ENCODE data around the gene FAM221B. TPM values are rescaled to one million over a fixed set of nuclear protein-coding genes. Genes with fewer than 3 reads are reported as not detected.
A peak's percentile ranks its signal among the peaks of the same experiment; 100 is the strongest.

Gene FAM221B
- total and polyA plus RNA-seq, 7 experiments from 2014 or later = 0.32 TPM; not detected in 6

DNA sequence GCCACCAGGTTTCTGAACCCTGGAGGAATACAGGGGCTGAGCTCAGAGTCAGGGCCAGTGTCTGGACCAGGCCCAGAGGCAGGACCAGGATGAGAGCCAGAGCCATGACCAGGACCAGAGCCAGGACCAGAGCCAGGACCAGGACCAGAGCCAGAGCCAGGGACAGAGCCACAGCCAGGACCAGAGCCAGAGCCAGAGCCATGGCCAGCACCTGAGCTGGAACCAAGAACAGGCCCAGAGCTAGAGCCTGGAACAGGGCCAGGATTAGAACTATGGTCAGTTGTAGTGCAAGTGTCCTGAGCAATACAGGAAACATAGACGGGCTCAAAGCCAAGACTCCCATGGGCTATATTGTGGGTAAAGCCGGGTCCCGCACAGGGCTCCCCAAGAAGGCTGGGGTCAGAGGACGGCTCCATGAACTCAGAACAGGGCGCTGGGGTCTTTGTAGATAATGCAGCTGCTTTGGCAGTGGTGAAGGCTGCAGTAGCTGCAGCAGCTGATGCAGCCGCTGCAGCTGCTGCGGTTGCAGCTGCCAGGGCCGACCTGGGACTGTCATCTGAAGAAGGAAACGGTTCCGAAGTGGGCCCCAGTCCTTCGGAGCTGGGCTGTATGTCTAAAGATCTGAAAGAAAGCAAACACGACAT lies 17.0 kb downstream of the FAM221B start:
- no peak for ATAC-seq
- no peaks in the 10 kb centered on the region for H3K27me3 Mint-ChIP-seq
- H3K9me3 Mint-ChIP-seq = peaks cover 0 to 7% (median 0%) of the 10 kb centered on the region in 11 donors

DNA sequence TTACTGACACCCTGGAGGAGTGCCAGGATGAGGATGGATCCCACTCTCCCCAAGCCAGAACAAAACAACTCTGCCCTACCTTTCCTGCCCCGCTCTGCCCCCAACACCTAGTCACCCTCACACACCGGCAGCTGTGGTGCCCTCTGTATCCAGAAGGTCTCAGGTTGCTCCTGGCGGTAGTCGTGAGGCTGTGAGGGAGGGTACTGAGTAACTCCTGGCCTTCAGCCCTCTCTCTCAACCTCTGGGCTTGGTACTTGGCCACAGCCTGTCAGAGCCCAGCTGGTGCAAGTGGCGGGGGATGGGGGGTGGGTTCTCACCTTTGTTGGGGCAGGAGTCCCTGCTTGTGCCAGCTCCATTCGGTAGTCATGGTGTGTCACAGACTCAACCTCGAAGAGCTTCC lies 18.4 kb downstream of the FAM221B start:
- H3K27ac Mint-ChIP-seq = peak overlapping the region in 3 of 9 donors; percentile 55 to 97 (median 92)
- Histone ChIP-seq H3K36me3 (ENCODE audit: control insufficient read depth in 2 of 3, insufficient read depth in 3 of 3, low read length in 3 of 3) (peaks cover 0 to 34% (median 9%) of the 10 kb centered on the region in 3 experiments), H3K4me1 (ENCODE audit: control insufficient read depth in 2 of 2, insufficient read depth in 2 of 2, low read length in 2 of 2) (peaks cover 19 to 27% of the 10 kb centered on the region in 2 donors), H3K27ac (ENCODE audit: low read depth, low read length) (no peak overlapping the region), H3K9me3 (ENCODE audit: control insufficient read depth in 2 of 3, low read length in 3 of 3) (no peaks in the 10 kb centered on the region), H3K27me3 (ENCODE audit: control insufficient read depth in 2 of 2, insufficient read depth in 2 of 2, low read length in 2 of 2) (no peaks in the 10 kb centered on the region), H3K4me3 (ENCODE audit: low read length) (no peak overlapping the region)
- peak overlapping the region in 1 of 10 donors; percentile 84 for H3K4me3 Mint-ChIP-seq
- CTCF ChIA-PET = interaction anchor here (0.6 kb wide), 1 partner anchor 20 kb away, joined by 3 read pairs; no protein-coding TSS in a partner anchor
- H3K4me1 Mint-ChIP-seq = peaks cover 18 to 36% (median 30%) of the 10 kb centered on the region in 7 donors
- peaks cover 0 to 19% (median 4%) of the 10 kb centered on the region in 5 donors for H3K36me3 Mint-ChIP-seq
- peaks cover 0 to 2% (median 0%) of the 10 kb centered on the region in 11 donors for H3K9me3 Mint-ChIP-seq
- intact Hi-C loops (cut with micrococcal nuclease) = loop anchor here (5.0 to 10.0 kb wide), 6 partner anchors 595 to 1657 kb away; partner anchors contain the start of genes CCL27 (in 2 of the 2), DNAJB5 (in 1 of the 2), FANCG (in 1 of the 2) and MYORG (in 1 of the 2)
- ATAC-seq (no peak), DNase-seq (no peak)
- no peaks in the 10 kb centered on the region for H3K27me3 Mint-ChIP-seq
- POLR2A ChIA-PET = interaction anchor here (2.1 kb wide), 1 partner anchor 206 kb away, joined by 7 read pairs; the partner anchor contains the start of gene TESK1

More for the DNA sequence above, 17.0 kb downstream of the FAM221B start:
- Histone ChIP-seq H3K9me3 (ENCODE audit: control insufficient read depth in 2 of 3, low read length in 3 of 3) (no peaks in the 10 kb centered on the region), H3K4me1 (ENCODE audit: control insufficient read depth in 2 of 2, insufficient read depth in 2 of 2, low read length in 2 of 2) (peaks cover 19 to 27% of the 10 kb centered on the region in 2 donors), H3K27ac (ENCODE audit: low read depth, low read length) (peak overlapping the region; percentile 72), H3K27me3 (ENCODE audit: control insufficient read depth in 2 of 2, insufficient read depth in 2 of 2, low read length in 2 of 2) (no peaks in the 10 kb centered on the region), H3K4me3 (ENCODE audit: low read length) (peak overlapping the region; percentile 72), H3K36me3 (ENCODE audit: control insufficient read depth in 2 of 3, insufficient read depth in 3 of 3, low read length in 3 of 3) (peaks cover 0 to 21% (median 0%) of the 10 kb centered on the region in 3 experiments)
- ChIA-PET POLR2A (interaction anchor here (0.6 to 3.5 kb wide), 17 partner anchors 10 to 740 kb away, joined by 3 to 18 read pairs (median 4); partner anchors contain the start of genes CCDC107, CREB3, FAM221B and RMRP), CTCF (interaction anchor here (0.9 to 2.4 kb wide), 4 partner anchors 15 to 81 kb away, joined by 3 to 15 read pairs (median 4); partner anchors contain the start of genes CREB3 and TLN1)
- Mint-ChIP-seq H3K4me1 (peaks cover 23 to 43% (median 37%) of the 10 kb centered on the region in 7 donors), H3K4me3 (peak overlapping the region; percentile 81 to 94 (median 88)), H3K36me3 (peaks cover 0 to 11% (median 4%) of the 10 kb centered on the region in 5 donors), H3K27ac (peak overlapping the region; percentile 84 to 98 (median 95))
- DNase-seq = no peak
- intact Hi-C loops (cut with micrococcal nuclease) = loop anchor here (1.0 to 10.0 kb wide), 10 partner anchors 21 to 1656 kb away; partner anchors contain the start of genes CCL27 (in 2 of the 2), CLTA (in 1 of the 2), CREB3 (in 1 of the 2) and DNAJB5 (in 1 of the 2)

DNA sequence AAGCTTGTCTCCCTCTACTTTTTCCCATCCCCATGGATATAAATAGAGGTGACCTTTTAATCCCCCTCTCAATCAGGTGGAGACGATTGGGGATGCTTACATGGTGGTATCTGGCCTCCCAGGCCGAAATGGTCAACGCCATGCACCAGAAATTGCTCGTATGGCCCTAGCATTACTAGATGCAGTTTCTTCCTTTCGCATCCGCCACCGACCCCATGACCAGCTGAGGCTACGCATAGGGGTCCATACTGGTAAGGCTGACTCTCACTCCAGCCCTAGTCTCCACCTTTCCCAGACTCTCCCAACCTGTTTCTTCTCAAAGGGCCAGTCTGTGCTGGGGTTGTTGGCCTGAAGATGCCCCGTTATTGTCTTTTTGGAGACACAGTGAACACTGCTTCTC lies 20.1 kb downstream of the FAM221B start:
- H3K4me1 Mint-ChIP-seq = peaks cover 12 to 24% (median 19%) of the 10 kb centered on the region in 7 donors
- ChIA-PET POLR2A (no interaction called here), CTCF (interaction anchor here (2.4 kb wide), 1 partner anchor 18 kb away, joined by 8 read pairs; no protein-coding TSS in a partner anchor)
- no peak overlapping the region for H3K4me3 ChIP-seq (ENCODE audit: low read length)
- peaks cover 0 to 21% (median 4%) of the 10 kb centered on the region in 5 donors for H3K36me3 Mint-ChIP-seq
- H3K27me3 Mint-ChIP-seq = no peaks in the 10 kb centered on the region
- intact Hi-C loops (cut with micrococcal nuclease) = no loop called here
- H3K9me3 Mint-ChIP-seq = peaks cover 0 to 2% (median 0%) of the 10 kb centered on the region in 11 donors
- H3K27ac Mint-ChIP-seq = peak overlapping the region in 1 of 9 donors; percentile 10
- peaks cover 15 to 20% of the 10 kb centered on the region in 2 donors for H3K4me1 ChIP-seq (ENCODE audit: control insufficient read depth in 2 of 2, insufficient read depth in 2 of 2, low read length in 2 of 2)
- H3K4me3 Mint-ChIP-seq = no peak overlapping the region
- DNase-seq = no peak
- no peaks in the 10 kb centered on the region for H3K27me3 ChIP-seq (ENCODE audit: control insufficient read depth in 2 of 2, insufficient read depth in 2 of 2, low read length in 2 of 2)
- peaks cover 0 to 37% (median 9%) of the 10 kb centered on the region in 3 experiments for H3K36me3 ChIP-seq (ENCODE audit: control insufficient read depth in 2 of 3, insufficient read depth in 3 of 3, low read length in 3 of 3)
- no peak for ATAC-seq
- H3K9me3 ChIP-seq (ENCODE audit: control insufficient read depth in 2 of 3, low read length in 3 of 3) = no peaks in the 10 kb centered on the region
- no peak overlapping the region for H3K27ac ChIP-seq (ENCODE audit: low read depth, low read length)

DNA sequence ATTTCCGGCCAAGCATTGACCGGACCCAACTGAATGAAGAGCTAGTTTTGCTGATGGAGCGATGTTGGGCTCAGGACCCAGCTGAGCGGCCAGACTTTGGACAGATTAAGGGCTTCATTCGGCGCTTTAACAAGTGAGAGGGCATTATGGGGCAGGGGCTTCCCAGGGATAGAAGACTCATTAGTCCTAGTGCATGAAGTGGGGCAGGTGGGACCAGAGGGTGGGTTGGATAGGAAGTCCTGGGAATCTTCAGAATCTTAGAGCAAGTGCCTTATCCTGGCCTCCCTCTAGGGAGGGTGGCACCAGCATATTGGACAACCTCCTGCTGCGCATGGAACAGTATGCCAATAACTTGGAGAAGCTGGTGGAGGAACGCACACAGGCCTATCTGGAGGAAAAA lies 22.4 kb downstream of the FAM221B start:
- no peaks in the 10 kb centered on the region for H3K9me3 Mint-ChIP-seq
- ChIA-PET CTCF (interaction anchor here (1.7 to 2.4 kb wide), 3 partner anchors 16 to 68 kb away, joined by 3 to 8 read pairs (median 5); no protein-coding TSS in a partner anchor), POLR2A (interaction anchor here (0.6 kb wide), 1 partner anchor 325 kb away, joined by 3 read pairs; no protein-coding TSS in a partner anchor)
- no peak overlapping the region for H3K27ac Mint-ChIP-seq
- H3K27me3 Mint-ChIP-seq = no peaks in the 10 kb centered on the region
- Histone ChIP-seq H3K27ac (ENCODE audit: low read depth, low read length) (no peak overlapping the region), H3K9me3 (ENCODE audit: control insufficient read depth in 2 of 3, low read length in 3 of 3) (no peaks in the 10 kb centered on the region), H3K27me3 (ENCODE audit: control insufficient read depth in 2 of 2, insufficient read depth in 2 of 2, low read length in 2 of 2) (no peaks in the 10 kb centered on the region), H3K36me3 (ENCODE audit: control insufficient read depth in 2 of 3, insufficient read depth in 3 of 3, low read length in 3 of 3) (peaks cover 0 to 56% (median 9%) of the 10 kb centered on the region in 3 experiments), H3K4me3 (ENCODE audit: low read length) (no peak overlapping the region), H3K4me1 (ENCODE audit: control insufficient read depth in 2 of 2, insufficient read depth in 2 of 2, low read length in 2 of 2) (peaks cover 0 to under 1% of the 10 kb centered on the region in 2 donors)
- H3K4me3 Mint-ChIP-seq = no peak overlapping the region
- peaks cover 5 to 39% (median 14%) of the 10 kb centered on the region in 5 donors for H3K36me3 Mint-ChIP-seq
- H3K4me1 Mint-ChIP-seq = peaks cover 0 to 5% (median 0%) of the 10 kb centered on the region in 7 donors
- intact Hi-C loops (cut with micrococcal nuclease) = no loop called here
- DNase-seq = no peak
- no peak for ATAC-seq

DNA sequence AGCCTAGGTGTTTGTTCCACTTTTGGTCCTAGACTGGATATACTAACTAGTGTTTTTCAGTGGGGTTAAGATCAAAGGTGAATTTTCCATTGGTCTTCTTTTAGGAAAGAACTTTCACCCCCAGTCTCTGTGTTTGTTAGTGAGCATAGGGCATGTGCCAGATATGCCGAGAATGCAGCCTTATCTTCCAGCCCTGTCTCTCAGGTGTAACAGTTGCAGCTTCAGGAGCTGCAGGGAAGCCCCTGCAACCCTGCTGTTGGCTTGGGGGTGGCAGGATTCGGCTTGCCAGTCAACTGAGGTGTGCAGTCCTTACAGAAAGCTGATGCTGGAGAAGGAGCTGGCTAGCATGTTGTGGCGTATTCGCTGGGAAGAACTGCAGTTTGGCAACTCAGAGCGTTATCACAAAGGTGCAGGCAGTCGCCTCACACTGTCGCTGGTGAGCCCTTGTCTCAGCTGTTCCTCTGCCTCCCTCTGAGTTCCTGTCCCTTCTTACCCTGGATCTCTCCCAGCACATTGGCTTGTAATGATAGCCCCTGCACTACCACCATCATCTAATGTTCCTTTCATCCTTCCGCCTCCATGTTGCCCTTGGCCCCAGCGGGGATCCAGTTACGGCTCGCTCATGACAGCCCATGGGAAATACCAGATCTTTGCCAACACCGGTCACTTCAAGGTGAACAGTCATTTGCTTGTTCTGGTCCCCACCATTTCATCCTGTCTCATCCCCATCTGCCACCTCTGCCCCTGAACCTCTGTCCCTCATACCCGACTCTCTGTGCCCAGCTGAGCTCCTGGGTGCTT lies 27.0 kb downstream of the FAM221B start:
- DNase-seq = no peak
- intact Hi-C loops (cut with micrococcal nuclease) = no loop called here
- ChIA-PET CTCF (no interaction called here), POLR2A (interaction anchor here (1.1 kb wide), 1 partner anchor 11 kb away, joined by 4 read pairs; the partner anchor contains the start of gene SPAG8)
- H3K4me1 ChIP-seq (ENCODE audit: control insufficient read depth in 2 of 2, insufficient read depth in 2 of 2, low read length in 2 of 2) = no peaks in the 10 kb centered on the region
- no peaks in the 10 kb centered on the region for H3K27me3 ChIP-seq (ENCODE audit: control insufficient read depth in 2 of 2, insufficient read depth in 2 of 2, low read length in 2 of 2)
- H3K9me3 ChIP-seq (ENCODE audit: control insufficient read depth in 2 of 3, low read length in 3 of 3) = no peaks in the 10 kb centered on the region
- H3K36me3 Mint-ChIP-seq = peaks cover 6 to 51% (median 19%) of the 10 kb centered on the region in 5 donors
- H3K9me3 Mint-ChIP-seq = no peaks in the 10 kb centered on the region
- peak overlapping the region in 1 of 9 donors; percentile 7 for H3K27ac Mint-ChIP-seq
- H3K36me3 ChIP-seq (ENCODE audit: control insufficient read depth in 2 of 3, insufficient read depth in 3 of 3, low read length in 3 of 3) = peaks cover 0 to 56% (median 9%) of the 10 kb centered on the region in 3 experiments
- peaks cover 0 to 14% (median 0%) of the 10 kb centered on the region in 7 donors for H3K4me1 Mint-ChIP-seq
- H3K27me3 Mint-ChIP-seq = no peaks in the 10 kb centered on the region
- H3K4me3 Mint-ChIP-seq = no peak overlapping the region
- no peak for ATAC-seq
- H3K4me3 ChIP-seq (ENCODE audit: low read length) = no peak overlapping the region
- no peak overlapping the region for H3K27ac ChIP-seq (ENCODE audit: low read depth, low read length)

DNA sequence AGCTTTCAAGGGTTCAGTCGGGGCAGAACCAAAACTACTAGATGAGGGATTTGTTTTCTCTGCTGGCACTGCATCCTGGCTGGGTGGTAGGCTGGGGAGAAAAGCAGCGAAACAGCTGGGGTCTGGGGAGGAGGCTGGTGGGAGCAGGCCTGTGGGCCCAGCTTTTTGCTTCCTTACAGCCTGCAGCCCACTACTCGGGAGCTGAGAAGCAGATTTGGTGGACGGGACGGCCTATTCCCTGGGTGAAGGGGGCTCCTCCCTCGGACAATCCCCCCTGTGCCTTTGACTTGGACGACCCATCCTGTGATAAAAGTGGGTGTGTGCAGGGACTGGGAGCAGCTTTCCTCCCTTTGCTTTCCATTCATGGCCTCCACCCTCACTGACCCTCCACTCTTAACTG lies 28.0 kb downstream of the FAM221B start:
- H3K27ac ChIP-seq (ENCODE audit: low read depth, low read length) = no peak overlapping the region
- H3K9me3 Mint-ChIP-seq = no peaks in the 10 kb centered on the region
- H3K4me1 Mint-ChIP-seq = peaks cover 0 to 14% (median 0%) of the 10 kb centered on the region in 7 donors
- H3K36me3 ChIP-seq (ENCODE audit: control insufficient read depth in 2 of 3, insufficient read depth in 3 of 3, low read length in 3 of 3) = peaks cover 0 to 46% (median 2%) of the 10 kb centered on the region in 3 experiments
- H3K27ac Mint-ChIP-seq = peak overlapping the region in 2 of 9 donors; percentile 25 to 74
- ATAC-seq = no peak
- no peaks in the 10 kb centered on the region for H3K9me3 ChIP-seq (ENCODE audit: control insufficient read depth in 2 of 3, low read length in 3 of 3)
- POLR2A ChIA-PET = no interaction called here
- H3K4me1 ChIP-seq (ENCODE audit: control insufficient read depth in 2 of 2, insufficient read depth in 2 of 2, low read length in 2 of 2) = no peaks in the 10 kb centered on the region
- no peaks in the 10 kb centered on the region for H3K27me3 ChIP-seq (ENCODE audit: control insufficient read depth in 2 of 2, insufficient read depth in 2 of 2, low read length in 2 of 2)
- no peak for DNase-seq
- H3K27me3 Mint-ChIP-seq = no peaks in the 10 kb centered on the region
- intact Hi-C loops (cut with micrococcal nuclease) = no loop called here
- H3K36me3 Mint-ChIP-seq = peaks cover 6 to 45% (median 14%) of the 10 kb centered on the region in 5 donors
- CTCF ChIA-PET = no interaction called here
- H3K4me3 Mint-ChIP-seq = no peak overlapping the region
- H3K4me3 ChIP-seq (ENCODE audit: low read length) = no peak overlapping the region
